CD4-positive, alpha-beta T cell (primary cell): ENCODE measurements around the gene IRF9. TPM values are rescaled to one million over a fixed set of nuclear protein-coding genes. Genes with fewer than 3 reads are reported as not detected.

Source experiments
- ATAC-seq: fragments of 200-7000 bp; cut with Tn5 transposase; one replicate; pipeline ENCODE4 v1.10.0; 2022; ENCODE audit warnings: mild to moderate bottlenecking; ENCODE audit not compliant: poor library complexity
- CTCF ChIA-PET: fragments of 350-600 bp; sonication (Branson Sonifier 250); formaldehyde crosslinking; loops from one replicate; lab custom pipeline; 2021; ENCODE audit warnings: antibody characterized with exemption, inconsistent platforms; lab: Charles Lee
- POLR2A ChIA-PET: fragments of 350-600 bp; sonication (Branson Sonifier 250); formaldehyde crosslinking; loops from one replicate; lab custom pipeline; 2021; ENCODE audit warnings: antibody characterized with exemption, inconsistent platforms; lab: Charles Lee
- DNase-seq, 14 experiments: peaks; one replicate each; pipeline ENCODE4 v3.0.0-alpha.2; 2013 to 2020; ENCODE audit warnings: mixed read lengths in 2 of 14
- H3K27ac ChIP-seq, 2 donors: one replicate each; pipeline versions ENCODE4 v1.5.1 to v1.7.0; 2013; ENCODE audit warnings: low read length in 2 of 2, low read depth in 1 of 2, mild to moderate bottlenecking in 1 of 2
- H3K27me3 ChIP-seq, 2 experiments: 1 replicate in 1 of 2; 2 replicates in 1 of 2; pipeline versions ENCODE4 v1.6.1 to v1.7.0; 2013; ENCODE audit warnings: low read length in 2 of 2, control low read depth in 1 of 2, mild to moderate bottlenecking in 1 of 2, moderate library complexity in 1 of 2; ENCODE audit not compliant: insufficient read depth in 2 of 2, control insufficient read depth in 1 of 2
- H3K36me3 ChIP-seq: one replicate; pipeline ENCODE4 v1.6.1; 2013; ENCODE audit warnings: low read length, control low read depth; ENCODE audit not compliant: insufficient read depth
- H3K4me1 ChIP-seq: one replicate; pipeline ENCODE4 v1.6.1; 2013; ENCODE audit warnings: low read length, control low read depth; ENCODE audit not compliant: insufficient read depth
- H3K4me3 ChIP-seq: one replicate; pipeline ENCODE4 v1.5.1; 2013; ENCODE audit warnings: mild to moderate bottlenecking, low read length, moderate library complexity
- H3K9me3 ChIP-seq, 2 experiments: 1 replicate in 1 of 2; 2 replicates in 1 of 2; pipeline versions ENCODE4 v1.6.1 to v1.7.0; 2013; ENCODE audit warnings: low read length in 2 of 2, mild to moderate bottlenecking in 2 of 2, control low read depth in 1 of 2, moderate library complexity in 1 of 2; ENCODE audit not compliant: control insufficient read depth in 1 of 2, insufficient read depth in 1 of 2
- H3K27ac Mint-ChIP-seq: one replicate; pipeline ENCODE4 v1.8.0; 2020; ENCODE audit warnings: mixed read lengths
- H3K27me3 Mint-ChIP-seq: one replicate; pipeline ENCODE4 v1.8.0; 2021; ENCODE audit warnings: mixed read lengths
- H3K36me3 Mint-ChIP-seq: one replicate; pipeline ENCODE4 v1.8.0; 2021; ENCODE audit warnings: low read depth, mixed read lengths
- H3K4me1 Mint-ChIP-seq: one replicate; pipeline ENCODE4 v1.8.0; 2021; ENCODE audit warnings: low read depth, mixed read lengths
- H3K4me3 Mint-ChIP-seq: one replicate; pipeline ENCODE4 v1.8.0; 2020; ENCODE audit warnings: mild to moderate bottlenecking, mixed read lengths
- H3K9me3 Mint-ChIP-seq: one replicate; pipeline ENCODE4 v1.8.0; 2020; ENCODE audit warnings: mixed read lengths
- CTCF ChIP-seq: fragments of 200-600 bp; IDR thresholded peaks from one replicate; pipeline ENCODE4 v1.8.0; 2022; ENCODE audit warnings: antibody characterized with exemption, mild to moderate bottlenecking
- intact Hi-C, 2 experiments: fragments of 100-400 bp; cut with DNase I in 1 of 2; cut with micrococcal nuclease in 1 of 2; formaldehyde crosslinking; loops; one replicate each; pipeline versions ENCODE4 v1.15.1 to v1.9.0; 2023 to 2025; cut with DNase I, micrococcal nuclease
- total RNA-seq, 174 experiments: library from RNA in 2 of 174; stranded (reverse) in 2 of 174; gene quantifications; one replicate each; pipeline ENCODE4 v1.2.3 and lab custom pipeline; 2021 to 2026

Gene IRF9
- total RNA-seq, 2 experiments from 2014 or later: 248 to 262 TPM

DNA sequence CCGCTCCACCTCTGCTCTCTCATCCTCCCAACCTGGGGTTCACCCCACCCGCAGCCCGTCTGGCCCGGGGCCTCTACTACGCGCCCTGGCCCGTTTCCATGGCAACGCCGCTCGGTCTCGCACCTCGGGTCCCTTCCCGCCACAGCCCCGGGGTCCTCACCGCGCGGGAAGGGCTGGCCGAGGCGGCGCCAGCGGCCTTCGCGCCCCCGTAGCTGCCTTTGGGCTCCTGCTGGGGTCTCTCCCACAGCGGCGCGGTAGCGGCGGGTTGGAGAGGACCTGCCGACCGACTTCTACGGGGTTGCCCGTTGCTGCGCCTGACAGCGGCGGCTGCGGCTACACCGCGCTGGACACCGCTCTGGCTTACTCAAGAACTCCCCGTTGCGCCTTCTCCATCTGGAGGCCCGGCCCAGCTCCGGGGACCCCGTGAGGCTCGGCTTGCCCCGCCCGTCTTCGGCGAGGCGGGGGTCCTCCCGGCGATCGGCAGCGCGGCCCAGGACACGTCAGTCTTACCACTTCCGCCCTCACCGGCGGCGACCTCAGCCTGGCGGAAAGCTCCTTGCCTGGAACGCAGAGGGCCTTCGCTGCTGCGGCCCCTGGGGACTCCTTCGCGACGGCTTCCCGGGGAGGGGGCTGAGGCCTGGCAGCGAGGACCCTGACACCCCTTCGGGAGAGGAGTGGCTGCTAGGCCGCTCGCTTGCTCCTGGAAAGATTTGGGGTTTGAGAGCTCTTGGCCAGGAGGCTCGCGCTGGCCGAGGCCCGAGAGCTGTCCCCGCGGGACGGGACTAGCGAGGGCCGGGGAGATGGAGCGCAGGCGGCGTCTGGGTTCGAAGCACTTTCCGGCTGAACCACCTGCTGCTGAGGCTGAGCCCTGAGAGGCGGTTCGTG, 34.4 kb downstream of the IRF9 start, which contains the start of gene TM9SF1:
TM9SF1 (minus strand) TSS at position 256 of the 885 bp plus-strand sequence. CDS start 422 bp downstream, outside the sequence.
- Histone ChIP-seq H3K36me3 (peaks cover 26% of the 10 kb centered on the region), H3K27ac (peak within 1 kb of the TSS; percentile 97 to 99), H3K27me3 (no peaks in the 10 kb centered on the region), H3K9me3 (no peaks in the 10 kb centered on the region), H3K4me1 (peaks cover 37% of the 10 kb centered on the region), H3K4me3 (peak within 1 kb of the TSS; percentile 93)
- Mint-ChIP-seq H3K27me3 (no peaks in the 10 kb centered on the region), H3K4me1 (peaks cover 51% of the 10 kb centered on the region), H3K4me3 (peak within 1 kb of the TSS; percentile 87), H3K36me3 (peaks cover 63% of the 10 kb centered on the region), H3K27ac (peak within 1 kb of the TSS; percentile 92), H3K9me3 (no peaks in the 10 kb centered on the region)
- ChIA-PET CTCF (interaction anchor here (0.5 to 2.6 kb wide), 9 partner anchors 8 to 1335 kb away, joined by 3 to 14 read pairs (median 3); partner anchors contain the start of genes CHMP4A, IRF9, MDP1 and TINF2), POLR2A (interaction anchor here (0.6 to 4.0 kb wide), 33 partner anchors 9 to 936 kb away, joined by 3 to 99 read pairs (median 4); partner anchors contain the start of genes CBLN3, CHMP4A, CIDEB and DCAF11)
- DNase-seq: peak; percentile 78 to 95 (median 86)
- no peak for TF ChIP-seq CTCF
- intact Hi-C loops: loop anchor here (1.0 to 5.0 kb wide), 4 partner anchors 18 to 59 kb away; partner anchors contain the start of genes CHMP4A (in 1 of the 2), GMPR2 (in 1 of the 2), IRF9 (in 1 of the 2) and NEDD8 (in 1 of the 2)
- ATAC-seq: peak; percentile 88

GRCh38 chr14:24196071-24197055, 35.3 kb downstream of the IRF9 start:
- DNase-seq (peak in 2 of 14 experiments; percentile 40 to 43), ATAC-seq (no peak)
- intact Hi-C loops: loop anchor here in 1 of 2 experiments (5.0 kb wide), 1 partner anchor 36 kb away; the partner anchor contains the start of genes GMPR2 and NEDD8
- Histone ChIP-seq H3K9me3 (no peaks in the 10 kb centered on the region), H3K4me3 (peak overlapping the region; percentile 93), H3K4me1 (peaks cover 37% of the 10 kb centered on the region), H3K27ac (peak overlapping the region; percentile 97 to 99), H3K27me3 (no peaks in the 10 kb centered on the region), H3K36me3 (peaks cover 23% of the 10 kb centered on the region)
- Mint-ChIP-seq H3K36me3 (peaks cover 61% of the 10 kb centered on the region), H3K27me3 (no peaks in the 10 kb centered on the region), H3K9me3 (no peaks in the 10 kb centered on the region), H3K27ac (peak overlapping the region; percentile 92), H3K4me3 (peak overlapping the region; percentile 87), H3K4me1 (peaks cover 51% of the 10 kb centered on the region)
- TF ChIP-seq CTCF: no peak
- POLR2A ChIA-PET: interaction anchor here (0.6 to 4.0 kb wide), 29 partner anchors 8 to 937 kb away, joined by 3 to 99 read pairs (median 5); partner anchors contain the start of genes CBLN3, CHMP4A, CIDEB and DCAF11
- CTCF ChIA-PET: interaction anchor here (0.8 to 2.6 kb wide), 7 partner anchors 15 to 101 kb away, joined by 3 to 14 read pairs (median 5); partner anchors contain the start of genes CHMP4A, IRF9, MDP1 and TINF2
